Measurements from ENCODE around the gene ARAP2.
A peak's percentile ranks its signal among the peaks of the same experiment; 100 is the strongest.

The ARAP2 gene

DNA sequence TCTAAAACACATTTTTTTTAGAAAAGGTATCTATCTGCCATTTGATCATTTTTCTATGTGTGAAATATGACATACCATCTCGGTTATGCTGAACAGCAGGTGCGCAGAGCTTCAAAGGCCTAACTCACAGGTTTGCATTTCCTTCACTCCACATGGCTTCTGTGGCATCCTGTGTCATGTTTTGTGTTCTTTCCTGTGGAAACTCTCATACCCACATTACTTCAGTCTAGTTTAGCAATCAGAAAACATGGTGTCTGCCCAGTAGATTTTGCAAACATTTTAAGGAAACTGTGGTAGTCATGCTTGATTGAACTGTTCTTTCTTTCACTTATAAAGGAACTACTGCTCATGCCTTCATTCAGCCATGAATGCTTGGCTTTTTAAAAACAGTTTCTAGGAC is 11.3 kb upstream of the ARAP2 start:
- no peak for DNase-seq

DNA sequence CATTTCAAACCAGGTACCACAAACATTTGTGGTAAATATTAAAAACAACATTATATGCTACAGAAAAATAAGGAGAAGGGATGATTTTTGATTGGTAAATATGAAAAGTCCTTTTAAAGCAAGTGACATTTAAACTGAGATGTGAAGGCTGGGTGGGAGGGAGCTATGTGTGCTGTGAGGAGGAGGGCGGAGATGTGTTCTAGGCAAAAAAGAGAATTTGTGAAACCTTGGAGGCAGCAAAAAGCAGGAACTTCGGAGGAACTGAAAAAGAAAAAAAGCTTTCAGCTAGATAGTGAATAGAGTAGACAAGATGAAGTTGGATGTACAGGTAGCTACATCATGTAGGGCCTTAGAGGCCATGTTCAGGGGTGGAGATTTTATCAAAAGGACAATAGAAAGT is 10.1 kb upstream of the ARAP2 start:
- no peak for DNase-seq

DNA sequence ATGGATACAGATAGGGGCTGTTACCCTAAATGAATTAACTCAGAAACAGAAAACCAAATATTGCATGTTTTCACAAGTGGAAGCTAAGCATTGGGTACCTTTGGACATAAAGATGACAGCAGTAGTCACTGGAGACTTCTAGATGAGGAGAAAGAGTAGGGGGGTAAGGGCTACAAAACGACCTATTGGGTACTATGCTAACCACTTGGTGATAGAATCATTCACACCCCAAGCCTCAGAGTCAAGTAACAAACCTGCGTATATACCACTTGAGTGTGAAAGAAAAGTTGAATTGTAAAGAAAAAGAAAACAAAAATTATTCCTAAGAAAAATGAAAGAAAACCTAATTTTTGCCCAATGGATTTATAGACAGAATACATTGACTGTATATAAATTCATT is 7.7 kb upstream of the ARAP2 start:
- no peak for DNase-seq

DNA sequence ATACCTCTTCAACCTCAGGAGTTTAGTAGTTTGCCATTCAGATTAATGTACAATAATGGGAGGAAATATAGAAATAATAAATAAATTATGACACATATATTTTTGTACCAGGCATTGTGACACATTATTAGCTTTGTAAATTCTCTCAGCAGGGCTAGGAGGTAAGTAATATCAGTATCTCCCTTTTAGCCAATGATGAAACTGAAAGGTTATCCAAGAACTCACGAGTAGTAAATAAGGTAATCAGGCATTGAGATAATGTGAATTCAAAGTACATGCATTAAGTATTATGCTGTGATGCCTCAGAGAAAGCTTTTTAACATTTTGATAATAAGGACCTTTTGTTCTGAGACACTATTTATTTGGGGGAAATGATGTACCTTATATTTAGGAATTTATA is 5.3 kb upstream of the ARAP2 start:
- DNase-seq: no peak

DNA sequence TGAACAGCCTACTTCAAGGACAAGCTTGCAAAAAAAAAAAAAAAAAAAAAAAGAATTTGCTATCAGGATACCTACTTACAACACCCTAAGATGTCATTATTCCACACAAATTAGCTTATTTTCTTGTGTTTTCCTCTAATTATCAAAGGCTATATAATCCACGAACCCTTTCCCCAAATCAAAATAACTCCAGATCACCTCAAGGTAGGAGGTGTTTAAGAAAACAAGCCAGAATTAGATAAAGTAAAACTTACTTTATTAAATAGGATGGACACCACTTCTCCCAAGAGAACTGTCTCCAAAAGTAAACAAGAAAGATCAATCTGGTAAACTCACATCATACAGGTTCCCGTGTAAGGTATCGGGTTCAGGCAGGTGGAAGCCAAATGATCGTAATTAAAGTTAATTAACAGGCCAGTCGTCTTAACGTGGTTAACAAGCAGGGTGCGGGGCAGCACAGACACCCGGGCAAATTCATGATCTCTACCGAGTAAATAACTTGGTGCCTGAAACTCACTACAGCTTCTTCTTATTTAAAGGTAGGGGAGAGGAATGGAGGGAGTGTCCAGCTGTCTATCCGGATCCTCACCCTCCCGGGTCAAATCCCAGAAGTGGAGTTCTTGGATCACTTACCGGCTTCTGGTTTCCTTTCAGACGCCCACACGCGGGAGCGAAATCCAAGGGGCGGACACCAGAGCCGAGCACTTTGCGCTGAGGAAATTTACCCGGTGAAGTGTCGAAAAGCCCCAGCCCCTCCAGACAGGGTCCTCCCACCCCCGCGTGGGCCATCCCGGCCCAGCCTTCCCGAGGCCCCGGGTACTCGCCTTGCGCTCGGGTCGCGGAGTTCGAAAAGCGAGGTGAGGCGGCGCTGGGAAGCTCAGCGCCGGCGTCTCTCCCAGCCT is 708 bp downstream of the ARAP2 start:
- DNase-seq: peak; percentile 39

DNA sequence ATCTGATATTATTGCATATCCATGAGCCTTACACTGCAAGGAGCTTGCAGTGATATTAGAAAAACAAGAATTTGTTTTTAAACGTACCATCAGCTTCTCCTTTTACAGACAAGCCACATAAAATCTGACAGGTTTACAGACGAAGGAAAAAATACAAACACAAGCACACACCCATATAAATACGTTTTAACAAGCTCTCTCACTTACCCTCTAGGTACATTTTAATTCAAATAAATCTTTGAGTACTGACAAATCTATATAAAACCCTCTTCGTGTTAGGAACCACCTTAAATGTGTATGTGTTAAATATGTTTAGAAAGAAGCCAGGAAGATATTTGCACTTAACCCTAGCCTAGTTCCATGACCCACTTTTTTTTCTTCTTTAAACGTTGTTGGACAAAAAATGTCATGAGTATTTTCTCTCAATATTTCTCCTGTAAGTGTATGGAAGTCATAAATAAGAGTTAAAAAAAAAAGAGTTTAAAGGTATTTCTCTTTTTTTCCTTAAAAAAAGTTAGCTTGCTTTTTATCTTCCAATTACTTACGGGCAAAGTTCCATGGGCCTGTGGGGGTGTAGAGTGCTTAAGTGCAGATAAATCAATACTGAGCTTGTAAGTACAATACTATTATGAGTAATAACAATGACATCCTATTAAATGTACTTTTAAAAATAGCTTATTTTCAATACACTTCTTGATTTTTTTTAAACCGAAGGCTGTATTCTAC is 1.5 kb downstream of the ARAP2 start:
- peak; percentile 10 for DNase-seq

DNA sequence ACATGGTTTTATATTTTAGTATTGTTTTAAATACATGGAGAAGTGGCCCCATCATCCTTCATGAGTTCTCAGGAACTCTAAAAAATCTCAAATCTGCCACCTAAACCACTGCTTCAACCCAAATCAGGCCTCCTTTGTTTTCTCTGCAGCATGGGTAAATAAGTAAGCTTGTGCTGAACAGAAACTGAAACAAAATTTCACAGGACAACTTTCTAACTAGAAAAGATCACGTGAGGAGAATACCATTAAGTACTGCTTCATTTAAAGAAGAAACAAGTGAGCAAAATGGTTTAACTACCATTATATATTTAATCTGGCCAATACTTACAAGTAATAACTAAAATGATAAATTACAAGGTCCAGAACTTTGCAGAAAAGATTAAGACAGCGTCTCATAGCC is 2.5 kb downstream of the ARAP2 start:
- DNase-seq: peak; percentile 28

DNA sequence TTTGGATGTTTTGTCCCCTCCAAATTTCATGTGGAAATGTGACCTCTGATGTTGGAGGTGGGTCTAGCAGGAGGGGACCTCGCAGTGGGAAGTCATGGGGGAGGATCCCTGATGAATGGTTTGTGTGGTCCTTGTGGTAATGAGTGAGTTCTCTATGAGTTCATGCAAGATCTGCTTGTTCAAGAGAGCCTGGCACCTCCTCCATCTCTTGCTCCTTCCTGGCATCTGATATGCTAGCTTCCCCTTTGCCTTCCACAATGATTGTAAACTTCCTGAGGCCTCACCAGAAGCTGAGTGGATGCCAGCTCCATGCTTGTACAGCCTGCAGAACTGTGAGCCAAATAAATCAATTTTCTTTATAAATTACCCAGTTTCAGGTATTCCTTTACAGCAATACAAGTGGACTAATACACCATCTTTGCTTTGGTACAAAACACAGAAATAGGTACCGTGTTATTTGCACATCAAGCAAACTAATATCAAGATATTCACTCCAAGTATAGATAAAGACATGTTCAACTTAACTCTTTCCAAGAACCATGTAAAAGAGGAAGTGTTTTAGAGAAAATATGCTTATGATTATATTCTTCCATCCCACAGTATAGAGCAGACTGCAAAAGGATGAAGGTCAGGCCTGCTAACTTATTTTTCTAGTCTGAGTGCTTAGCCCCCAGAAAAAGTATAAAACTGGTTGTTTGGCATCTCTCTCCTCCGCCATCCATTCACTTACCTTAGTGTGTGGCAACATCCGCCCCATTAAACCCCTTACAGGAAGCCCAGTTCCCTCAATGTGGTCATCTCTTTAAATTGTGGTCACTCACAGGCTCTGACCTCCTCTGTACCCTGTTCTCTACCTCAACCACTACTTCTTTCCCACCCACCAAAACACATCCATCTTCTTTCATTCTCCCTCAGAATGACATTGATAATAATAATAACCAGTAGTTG is 6.7 kb downstream of the ARAP2 start:
- DNase-seq: no peak

DNA sequence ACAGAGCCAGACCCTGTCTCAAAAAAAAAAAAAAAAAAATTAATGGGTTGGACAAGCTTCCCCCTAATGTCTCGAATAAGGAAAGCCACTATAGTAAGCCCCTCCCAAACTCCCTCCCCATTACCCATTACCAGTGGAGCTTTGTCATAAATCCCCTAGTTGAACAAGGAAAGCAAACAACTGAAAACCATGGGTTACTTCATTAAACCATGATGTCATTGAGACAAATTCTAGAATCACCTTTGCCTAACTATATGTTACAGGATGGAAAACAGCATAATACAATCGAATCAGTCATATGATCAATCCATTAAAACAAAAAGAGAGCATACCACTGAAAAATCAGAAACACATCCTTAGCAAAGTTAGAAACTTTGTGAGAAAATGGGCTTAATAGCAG is 8.2 kb downstream of the ARAP2 start:
- no peak for DNase-seq

DNA sequence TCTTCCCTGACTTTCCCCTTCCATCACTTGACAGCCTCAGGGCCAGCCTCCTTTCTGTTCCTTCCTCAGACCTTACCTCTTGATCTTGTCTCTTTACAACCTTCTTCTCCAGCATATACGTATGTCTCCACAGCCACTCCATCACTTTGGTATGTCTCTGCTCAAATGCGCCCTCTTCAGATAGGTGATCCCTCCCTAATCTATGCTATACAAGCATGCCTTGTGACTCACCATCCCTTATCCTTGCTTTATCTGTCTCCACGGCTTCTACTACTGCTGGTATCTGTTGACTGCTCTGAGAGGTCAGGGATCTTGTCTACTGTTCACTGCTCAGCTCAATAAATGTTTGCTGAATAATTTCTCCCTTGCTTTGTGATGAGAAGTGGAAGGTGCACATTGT is 9.0 kb downstream of the ARAP2 start:
- DNase-seq: peak; percentile 73

DNA sequence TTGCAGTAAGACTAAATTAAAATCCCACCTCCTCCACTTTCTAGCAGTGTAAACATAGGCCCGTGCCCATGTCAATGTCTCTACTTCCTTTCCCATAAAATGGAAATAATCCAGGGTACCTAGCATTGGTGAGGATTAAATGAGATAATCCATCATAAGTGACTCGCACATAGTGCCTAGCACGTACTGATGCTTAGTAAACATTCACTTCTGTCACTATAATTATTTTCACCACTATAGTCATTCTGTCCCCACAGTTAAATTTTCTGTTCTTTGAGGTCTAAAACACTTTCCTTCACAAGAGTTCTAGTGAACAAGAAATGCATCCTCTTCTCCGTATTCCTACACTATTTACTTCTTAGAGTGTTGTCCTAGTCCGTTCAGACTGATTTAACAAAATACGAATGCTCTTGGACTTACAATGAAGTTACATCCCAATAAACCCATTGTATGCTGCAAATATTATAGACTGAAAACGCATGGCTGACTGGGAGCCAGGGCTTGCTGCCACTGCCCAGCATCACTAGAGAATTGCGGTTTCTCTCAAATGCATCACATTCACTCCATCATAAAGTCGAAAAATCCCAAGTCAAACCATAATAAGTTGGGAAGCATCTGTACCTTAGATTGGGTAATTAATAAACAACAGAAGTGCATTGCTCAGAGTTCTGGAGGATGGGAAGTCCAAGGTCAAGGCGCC is 10.6 kb downstream of the ARAP2 start:
- DNase-seq: no peak

DNA sequence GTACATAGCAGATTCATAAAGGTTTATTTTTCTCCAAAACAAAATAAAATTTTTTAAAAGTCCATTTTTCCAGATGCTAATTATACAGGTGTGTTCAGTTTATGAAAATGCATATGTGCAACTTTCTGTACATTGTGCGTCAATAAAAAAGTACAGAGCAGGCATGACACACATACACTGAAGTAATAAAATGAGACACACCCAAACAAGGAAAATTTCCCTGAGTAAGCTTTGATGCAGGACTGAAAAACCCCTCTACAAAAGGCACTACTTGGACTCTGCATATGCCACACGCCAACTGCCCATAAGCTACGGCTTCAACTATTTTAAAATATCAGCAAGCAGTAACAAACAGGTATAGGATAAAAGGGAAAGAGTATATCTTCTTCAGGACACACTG is 13.8 kb downstream of the ARAP2 start:
- no peak for DNase-seq

DNA sequence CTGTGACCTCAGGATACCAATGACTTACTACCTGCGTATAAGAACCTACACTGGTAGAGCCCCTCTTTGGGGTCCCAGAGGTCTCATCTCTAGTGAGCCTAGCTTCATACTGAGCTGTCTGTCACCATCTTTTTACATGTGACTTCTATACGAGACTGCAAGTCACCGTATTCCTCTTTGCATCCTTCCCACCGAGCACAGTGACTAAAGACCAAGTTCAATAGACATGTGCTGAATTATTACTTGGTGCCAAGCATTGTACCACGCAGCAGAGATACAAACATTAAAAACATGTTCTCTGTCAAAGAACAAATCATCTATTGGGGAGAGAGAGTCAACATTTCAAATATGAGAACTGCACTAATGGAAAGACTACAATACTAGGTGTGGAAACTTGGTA is 16.4 kb downstream of the ARAP2 start:
- DNase-seq: no peak

DNA sequence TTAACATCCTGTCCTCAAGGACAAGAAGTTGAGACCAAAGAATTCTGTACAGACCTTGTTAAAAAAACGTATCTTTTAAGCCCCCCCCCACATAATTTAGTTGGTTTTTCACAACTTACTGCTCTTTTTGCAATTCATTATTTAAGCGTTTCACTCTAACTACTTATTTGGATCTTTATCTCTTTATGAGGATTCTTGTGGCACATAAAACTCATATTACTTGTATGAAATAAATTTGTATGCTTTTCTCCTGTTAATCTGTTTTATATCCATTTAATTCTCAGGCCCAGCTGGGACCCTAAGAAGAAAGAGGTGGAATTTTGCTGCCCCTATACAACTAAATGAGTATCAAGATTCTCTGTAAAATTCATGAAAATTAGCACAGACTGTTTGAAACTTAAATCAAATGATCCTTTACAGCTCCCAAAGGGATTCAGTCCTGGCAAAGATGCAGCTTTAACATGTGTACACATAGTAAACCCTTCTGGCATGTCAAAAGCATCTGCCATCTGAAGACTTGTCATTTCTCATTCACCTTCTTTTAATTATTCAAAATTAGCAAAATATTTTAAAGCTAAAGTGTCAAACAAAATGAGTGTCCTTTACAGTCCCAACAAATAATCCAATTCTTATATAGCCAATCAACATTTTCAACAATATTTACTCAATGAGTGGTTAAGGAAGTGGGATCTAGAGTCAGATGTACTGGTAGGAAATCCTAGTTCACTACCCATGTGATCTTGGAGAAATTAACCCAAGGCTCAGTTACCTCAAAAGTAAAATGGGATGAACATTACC is 17.7 kb downstream of the ARAP2 start:
- DNase-seq: no peak

DNA sequence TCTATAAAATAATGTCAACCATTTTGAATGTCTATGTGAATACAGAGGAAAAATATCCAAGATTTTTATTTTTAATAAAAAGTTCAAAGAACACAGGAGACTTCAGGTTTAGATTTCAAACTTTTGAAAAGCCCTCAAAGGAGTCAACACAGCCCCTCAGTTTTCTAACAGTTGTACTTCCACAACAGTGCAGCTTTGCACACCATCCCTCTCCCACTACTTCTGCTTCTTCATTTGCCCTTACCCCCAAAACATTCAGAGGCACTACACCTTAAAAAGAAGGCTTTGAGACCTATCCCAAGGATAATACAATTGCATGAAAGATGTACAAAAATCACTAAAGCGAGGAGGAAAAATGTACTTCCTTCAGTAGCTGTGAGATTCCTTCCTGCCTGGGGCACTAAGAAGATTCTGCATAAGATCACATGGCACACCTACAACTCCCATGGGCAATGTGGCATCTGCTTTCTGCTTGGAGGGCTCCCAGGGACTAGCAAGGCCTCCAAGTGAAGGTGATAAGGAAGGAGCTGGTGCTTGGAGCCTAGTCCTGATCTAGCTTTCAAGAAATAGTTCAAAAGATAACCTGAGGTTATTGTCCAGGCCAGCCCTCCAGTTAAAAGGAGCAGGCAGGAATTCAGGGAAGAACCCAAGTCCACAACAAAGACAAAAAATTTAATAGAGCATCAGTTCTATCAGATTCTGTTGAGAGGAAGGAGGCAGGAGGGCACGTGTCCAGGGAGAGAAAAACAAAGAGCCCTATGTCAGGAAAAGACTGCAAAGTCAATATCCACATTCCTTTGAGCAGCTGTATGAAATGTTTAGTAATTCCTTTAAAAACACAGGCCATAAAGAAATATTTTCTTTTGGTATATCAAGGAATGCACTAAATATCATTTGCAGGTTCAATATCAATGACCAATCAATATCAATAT is 19.1 kb downstream of the ARAP2 start:
- DNase-seq: no peak

DNA sequence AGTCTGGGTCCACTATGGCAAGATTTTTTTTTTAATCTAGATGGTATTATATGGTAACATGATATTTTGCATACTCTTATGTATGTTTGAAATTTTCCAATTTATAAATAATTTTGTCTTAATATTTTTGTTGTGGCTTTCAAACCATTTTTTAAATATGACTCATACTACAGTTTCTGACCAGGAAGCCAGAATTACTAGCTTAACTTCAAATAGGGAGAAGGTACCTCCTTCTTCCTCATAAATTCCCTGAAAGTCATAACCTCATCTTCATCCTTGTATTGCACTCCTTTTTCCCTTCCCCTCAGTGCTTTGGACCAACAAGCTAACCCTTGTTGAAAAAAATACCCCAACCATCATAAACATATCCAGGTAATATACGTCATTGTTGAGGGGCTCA is 21.6 kb downstream of the ARAP2 start:
- no peak for DNase-seq

DNA sequence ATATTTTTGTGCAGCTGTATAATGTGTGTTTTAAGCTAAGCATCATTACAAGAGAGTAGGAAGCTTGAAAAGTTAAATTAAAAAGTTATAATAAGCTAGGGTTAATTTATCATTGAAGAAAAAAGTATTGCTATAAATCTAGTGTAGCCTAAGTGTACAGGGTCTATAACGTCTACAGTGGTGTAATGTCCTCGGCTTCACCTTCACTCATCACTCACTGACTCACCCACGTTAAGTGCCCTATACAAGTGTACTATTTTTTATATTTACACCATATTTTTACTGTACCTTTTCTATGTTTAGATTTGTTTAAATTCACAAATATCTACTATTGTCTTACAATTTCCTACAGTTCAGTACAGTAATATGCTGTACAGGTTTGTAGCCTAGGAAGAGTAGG is 23.5 kb downstream of the ARAP2 start:
- no peak for DNase-seq

DNA sequence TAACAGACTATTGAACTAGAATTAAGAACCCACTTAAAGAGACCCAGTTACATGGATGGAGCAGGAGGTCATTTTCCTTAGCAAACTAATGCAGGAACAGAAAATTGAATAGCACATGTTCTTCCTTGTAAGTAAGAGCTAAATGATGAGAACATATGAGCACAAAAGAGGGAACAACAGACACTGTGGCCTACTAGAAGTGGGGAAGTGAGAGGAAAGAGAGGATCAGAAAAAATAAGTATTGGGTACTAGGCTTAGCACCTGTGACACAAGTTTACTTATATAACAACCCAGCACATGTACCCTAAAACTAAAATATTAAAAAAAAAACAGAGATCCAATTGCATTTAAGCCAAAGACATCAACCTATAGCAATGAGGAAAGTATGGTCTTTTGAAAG is 26.2 kb downstream of the ARAP2 start:
- DNase-seq: no peak

DNA sequence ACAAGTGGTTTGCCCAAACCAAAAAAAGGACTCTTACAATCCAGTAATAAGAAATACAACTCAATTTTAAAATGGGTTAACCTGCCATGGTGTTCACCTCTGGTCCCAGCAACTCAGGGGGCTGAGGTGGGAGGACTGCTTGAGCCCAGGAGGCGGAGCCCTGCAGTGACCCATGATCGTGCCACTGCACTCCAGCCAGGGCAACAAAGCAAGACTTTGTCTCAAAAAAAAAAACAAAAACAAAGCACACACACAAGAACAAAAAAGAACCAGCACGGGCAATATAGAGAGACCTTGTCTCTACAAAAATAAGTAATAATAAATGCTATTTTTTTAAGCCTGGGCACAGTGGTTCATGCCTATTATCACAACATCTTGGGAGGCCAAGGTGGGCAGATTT is 28.7 kb downstream of the ARAP2 start:
- DNase-seq: no peak

DNA sequence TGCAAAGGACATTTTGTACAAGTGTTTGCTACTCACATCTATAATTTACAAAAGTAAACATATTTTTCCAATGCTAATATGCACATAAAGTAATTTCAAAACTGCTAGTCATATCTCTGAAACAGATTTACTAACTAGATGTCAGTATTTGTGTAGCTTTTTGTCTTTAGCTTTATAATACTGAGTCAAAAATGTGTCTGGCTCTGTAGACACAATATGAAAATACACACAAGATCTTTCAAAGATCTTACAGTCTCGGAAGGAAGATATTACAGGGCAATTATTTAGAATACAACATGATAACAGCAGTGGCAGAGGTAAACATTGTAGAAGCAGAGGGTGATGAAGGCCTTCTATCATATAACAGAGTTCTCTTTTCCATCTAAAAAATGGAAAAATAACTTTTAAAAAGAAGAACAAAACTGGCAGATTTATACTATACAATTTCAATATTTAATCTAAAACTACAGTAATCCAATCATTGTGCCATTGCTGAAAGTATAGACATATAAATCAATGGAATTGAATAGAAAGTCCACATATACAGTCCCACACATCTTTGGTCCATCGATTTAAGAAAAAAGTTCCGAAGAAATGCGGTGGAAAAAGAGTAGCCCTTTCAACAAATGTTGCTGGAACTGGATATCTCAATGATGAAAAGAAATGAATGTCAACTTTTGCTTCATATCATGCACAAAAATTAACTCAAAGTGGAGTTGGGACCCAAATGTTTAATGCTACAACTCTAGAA is 29.4 kb downstream of the ARAP2 start:
- DNase-seq: no peak

All from hematopoietic multipotent progenitor cell treated with erythropoietin and hydrocortisone succinate and interleukin-3 and kit ligand, for 8 days (in vitro differentiated cells).